HepG2 (cell line): Measurements from ENCODE around the gene TGDS.

Experiments
- ARID2 ChIP-seq: sonication (generic); formaldehyde crosslinking; IDR thresholded peaks from 2 replicates; pipeline ENCODE4 v1.8.1; 2022; ENCODE audit warnings: mild to moderate bottlenecking, missing genetic modification reagents, borderline replicate concordance
- BCL6 ChIP-seq: IDR thresholded peaks from 2 replicates; pipeline ENCODE4 v1.6.1; 2016; ENCODE audit warnings: missing genetic modification reagents, missing compliant biosample characterization
- POLR2AphosphoS5 ChIP-seq: IDR thresholded peaks from 2 replicates; pipeline ENCODE4 v1.6.1; 2012; ENCODE audit warnings: low read depth, low read length

- TF ChIP-seq POLR2AphosphoS5 (no peak), BCL6 (CRISPR knock-in tag) (no peak), ARID2 (no peak)
Observed at GRCh38 chr13:94623316-94623715, 27.4 kb upstream of the TGDS start.
